GM12864 (cell line): Measurements from ENCODE around the gene AATK.

Experiments used
- DNase-seq: peaks from one replicate; pipeline ENCODE4 v3.0.0-alpha.2; 2011; ENCODE audit warnings: low read depth
- H3K4me3 ChIP-seq: 2 replicates; pipeline ENCODE4 v1.5.1; 2011; ENCODE audit warnings: mild to moderate bottlenecking, low read depth, low read length, control low read depth
- TF ChIP-seq, protein P1 (sequence below): IDR thresholded peaks from 2 replicates; pipeline ENCODE4 v1.5.1; 2011; ENCODE audit warnings: low read depth, mild to moderate bottlenecking, moderate library complexity, low read length, control low read depth, inconsistent platforms; ENCODE audit errors: missing control alignments

The AATK gene

DNA sequence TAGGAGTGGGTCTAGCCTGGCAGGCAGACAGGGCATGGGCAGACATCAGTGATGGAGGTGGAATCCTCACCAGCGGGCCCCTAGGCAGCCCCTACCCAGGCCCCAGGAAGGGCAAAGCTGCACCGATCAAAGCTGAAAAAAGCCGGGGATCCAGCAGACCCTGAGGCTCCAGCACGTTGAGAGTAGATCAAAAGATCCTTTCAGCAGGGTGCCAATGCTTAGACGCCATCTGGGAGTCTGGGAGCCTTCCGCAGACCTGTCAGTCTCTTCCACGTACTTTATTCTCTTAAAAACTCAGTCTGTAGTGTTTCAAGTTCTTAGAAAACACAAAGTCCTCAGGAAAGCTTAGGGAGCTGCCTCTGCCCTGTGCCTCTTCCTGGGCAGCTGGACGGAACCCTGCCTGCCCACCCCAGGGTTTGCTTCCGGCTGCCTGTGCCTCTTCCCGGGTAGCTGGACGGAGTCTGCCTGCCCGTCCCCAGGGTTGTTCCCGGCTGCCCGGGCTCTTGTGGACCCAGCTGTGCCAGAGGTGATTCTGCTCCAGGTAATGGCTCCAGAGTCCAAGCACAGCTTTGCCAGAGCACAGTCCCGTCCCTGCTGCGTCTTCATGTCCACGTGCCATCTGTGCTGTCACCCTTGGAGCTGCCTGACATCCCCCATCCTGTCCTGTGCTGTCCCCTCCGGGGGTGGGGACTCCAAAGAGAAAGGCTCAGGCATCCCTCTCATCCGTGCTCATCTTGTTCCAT is 51.5 kb downstream of the AATK start:
- no peak overlapping the region for H3K4me3 ChIP-seq
- TF ChIP-seq, protein P1, sequence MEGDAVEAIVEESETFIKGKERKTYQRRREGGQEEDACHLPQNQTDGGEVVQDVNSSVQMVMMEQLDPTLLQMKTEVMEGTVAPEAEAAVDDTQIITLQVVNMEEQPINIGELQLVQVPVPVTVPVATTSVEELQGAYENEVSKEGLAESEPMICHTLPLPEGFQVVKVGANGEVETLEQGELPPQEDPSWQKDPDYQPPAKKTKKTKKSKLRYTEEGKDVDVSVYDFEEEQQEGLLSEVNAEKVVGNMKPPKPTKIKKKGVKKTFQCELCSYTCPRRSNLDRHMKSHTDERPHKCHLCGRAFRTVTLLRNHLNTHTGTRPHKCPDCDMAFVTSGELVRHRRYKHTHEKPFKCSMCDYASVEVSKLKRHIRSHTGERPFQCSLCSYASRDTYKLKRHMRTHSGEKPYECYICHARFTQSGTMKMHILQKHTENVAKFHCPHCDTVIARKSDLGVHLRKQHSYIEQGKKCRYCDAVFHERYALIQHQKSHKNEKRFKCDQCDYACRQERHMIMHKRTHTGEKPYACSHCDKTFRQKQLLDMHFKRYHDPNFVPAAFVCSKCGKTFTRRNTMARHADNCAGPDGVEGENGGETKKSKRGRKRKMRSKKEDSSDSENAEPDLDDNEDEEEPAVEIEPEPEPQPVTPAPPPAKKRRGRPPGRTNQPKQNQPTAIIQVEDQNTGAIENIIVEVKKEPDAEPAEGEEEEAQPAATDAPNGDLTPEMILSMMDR = no peak
- DNase-seq = no peak

DNA sequence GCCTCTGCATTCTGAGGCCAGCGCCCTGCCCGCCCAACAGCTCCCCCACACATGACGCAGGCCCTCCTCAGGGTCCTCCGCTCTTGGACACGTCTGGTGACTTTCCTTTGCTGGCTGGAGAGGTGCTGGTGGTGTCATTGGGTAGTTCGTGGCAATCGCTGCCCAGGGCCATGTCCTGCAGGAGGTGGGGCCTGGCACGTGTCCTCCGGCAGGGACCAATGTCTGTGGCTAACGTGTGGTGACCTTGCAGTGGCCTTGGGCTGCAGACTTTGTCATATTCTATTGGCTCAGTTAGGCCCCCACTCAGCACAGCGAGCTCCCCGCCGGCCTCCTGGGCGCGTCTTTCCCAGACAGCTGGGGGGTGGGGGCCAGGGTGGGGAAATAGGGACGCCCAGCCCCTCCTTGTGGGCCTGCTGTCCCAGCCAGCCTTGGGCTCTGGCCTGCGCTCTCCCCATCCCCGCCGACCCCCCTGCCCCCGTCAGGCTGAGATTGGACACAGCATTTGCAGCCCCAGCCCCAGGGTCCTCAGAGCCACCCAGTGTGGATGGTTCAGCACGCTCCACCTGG is 52.8 kb downstream of the AATK start:
- TF ChIP-seq, protein P1 = no peak
- no peak for DNase-seq
- no peak overlapping the region for H3K4me3 ChIP-seq

DNA sequence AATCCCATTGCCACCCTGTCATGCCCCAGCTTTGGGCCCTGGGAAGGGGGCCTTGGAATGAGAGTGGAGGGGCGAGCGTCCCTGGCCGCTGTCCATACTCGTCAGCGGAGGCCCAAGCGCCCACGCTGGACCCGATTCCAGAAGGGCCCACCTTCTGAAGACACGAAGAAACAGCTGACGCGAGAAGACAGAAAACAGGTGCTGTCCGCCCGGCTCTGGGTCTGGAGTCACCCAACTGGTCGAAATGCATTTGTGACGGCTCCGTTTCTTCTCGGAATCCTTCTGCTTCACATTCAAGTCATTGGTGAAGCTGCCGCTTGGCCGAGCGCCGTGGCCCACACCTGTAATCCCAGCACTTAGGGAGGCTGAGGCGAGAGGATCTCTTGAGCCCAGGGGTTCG is 53.6 kb downstream of the AATK start:
- TF ChIP-seq, protein P1 = no peak
- no peak for DNase-seq
- no peak overlapping the region for H3K4me3 ChIP-seq

DNA sequence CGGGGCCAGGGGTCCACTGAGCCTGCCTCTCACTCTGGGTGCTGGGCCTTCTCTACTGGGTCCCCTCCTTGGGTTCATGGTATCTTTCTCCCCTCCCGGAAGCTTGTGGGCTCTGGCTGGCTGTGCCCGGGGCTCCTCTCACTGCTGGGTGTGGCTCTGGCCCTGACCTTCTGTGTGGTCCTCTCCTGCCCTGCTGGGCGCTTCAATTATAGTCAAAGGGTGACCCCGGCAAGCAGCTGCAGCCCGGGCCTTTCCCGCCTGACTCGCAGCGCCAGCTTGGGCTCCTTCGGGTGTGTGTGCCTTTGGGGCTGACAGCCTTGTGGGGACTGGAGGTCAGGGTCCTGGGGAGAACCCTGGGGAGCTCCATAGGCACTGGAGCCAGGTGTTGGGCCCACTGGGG is 55.0 kb downstream of the AATK start:
- TF ChIP-seq, protein P1 = no peak
- no peak for DNase-seq
- no peak overlapping the region for H3K4me3 ChIP-seq

DNA sequence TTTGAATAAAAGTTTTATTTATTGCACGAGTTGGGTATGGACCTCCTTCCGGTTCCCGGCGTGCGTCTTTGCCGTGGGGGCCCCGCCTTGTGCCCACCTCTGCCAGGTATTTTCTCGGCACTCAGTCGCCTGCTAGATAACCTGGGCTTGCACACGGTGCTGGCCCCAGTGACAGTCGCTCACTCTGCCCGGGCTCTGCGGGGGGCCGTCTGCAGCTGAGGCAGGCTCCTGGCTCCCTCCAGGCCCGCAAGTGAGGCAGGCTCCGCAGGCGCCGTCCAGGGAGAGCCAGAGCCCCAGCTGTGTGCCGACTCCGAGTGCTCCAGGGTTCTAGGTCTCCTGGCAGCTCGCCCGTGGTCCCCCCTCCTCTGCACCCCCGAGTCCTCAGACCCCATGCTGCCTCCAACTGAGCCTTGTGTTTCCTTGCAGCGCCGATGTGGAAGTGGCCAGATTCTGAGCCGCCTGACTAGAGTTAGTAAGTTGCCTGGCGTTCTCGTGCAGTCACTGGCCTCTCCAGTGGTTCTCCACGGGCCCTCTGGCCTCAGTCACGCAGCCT is 55.5 kb downstream of the AATK start:
- H3K4me3 ChIP-seq = no peak overlapping the region
- no peak for DNase-seq
- TF ChIP-seq, protein P1 = no peak

DNA sequence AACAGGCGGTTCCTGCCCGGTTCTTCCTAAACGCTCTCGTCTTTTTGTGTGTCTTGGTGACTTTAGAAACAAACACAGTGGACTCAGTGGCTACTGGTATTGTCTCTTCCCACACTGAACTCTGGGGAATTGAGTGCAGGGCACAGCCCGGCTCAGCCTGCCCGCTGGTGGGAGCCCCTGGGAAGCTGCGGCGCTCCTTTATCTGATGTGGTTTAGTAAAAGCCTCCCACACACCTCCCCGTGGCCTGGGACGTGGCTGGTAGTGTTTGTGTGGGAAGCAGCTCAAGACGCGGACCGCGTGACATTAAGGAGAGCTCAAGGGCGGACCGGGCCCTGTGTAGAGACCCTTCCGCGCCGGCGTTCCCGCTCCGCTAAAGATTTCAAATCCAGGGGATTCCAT is 56.1 kb downstream of the AATK start:
- no peak for DNase-seq
- H3K4me3 ChIP-seq = no peak overlapping the region
- TF ChIP-seq, protein P1 = no peak
